Stomach (tissue), 4 donors: ENCODE measurements around the gene AMPD1.

Experiments used
- EP300 ChIP-seq: sonication (generic); formaldehyde crosslinking; IDR thresholded peaks from one replicate; pipeline ENCODE4 v1.6.1; 2017; ENCODE audit warnings: antibody characterized with exemption
- POLR2A ChIP-seq, 4 donors: fragments of 450-650 bp; IDR thresholded peaks; one replicate each; pipeline ENCODE4 v1.6.1; 2016; ENCODE audit warnings: antibody characterized with exemption in 4 of 4, control low read depth in 2 of 4, mild to moderate bottlenecking in 1 of 4, moderate library complexity in 1 of 4
- POLR2AphosphoS5 ChIP-seq, 3 donors: sonication (generic); formaldehyde crosslinking; IDR thresholded peaks; one replicate each; pipeline ENCODE4 v1.6.1; 2016; ENCODE audit warnings: antibody characterized with exemption in 3 of 3
- TF ChIP-seq, protein P1 (sequence below), 7 experiments: fragments of 450-650 bp in 4 of 7; fragments of 200-600 bp in 3 of 7; sonication (generic) in 3 of 7; IDR thresholded peaks; one replicate each; pipeline ENCODE4 v1.5.1; 2016 to 2019; ENCODE audit warnings: antibody characterized with exemption in 7 of 7, control low read depth in 2 of 7, mild to moderate bottlenecking in 1 of 7

DNA sequence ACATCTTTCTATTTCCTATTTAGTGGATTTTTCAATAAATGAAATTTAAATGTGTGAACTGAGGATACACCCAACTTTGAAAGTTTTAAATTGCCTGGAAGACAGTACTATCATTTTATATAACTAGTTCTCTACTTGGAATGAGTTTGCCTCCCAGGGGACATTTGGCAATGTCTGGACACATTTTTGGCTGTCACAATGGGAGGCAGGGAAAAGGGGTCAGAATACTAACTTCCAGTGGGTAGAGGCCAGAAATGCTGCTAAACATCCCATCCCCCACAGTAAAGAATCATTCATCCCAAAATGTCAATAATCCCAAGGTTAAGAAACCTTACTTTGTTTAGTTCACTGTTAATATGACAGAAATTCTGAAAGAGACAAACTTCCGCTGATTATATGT is 34.4 kb upstream of the AMPD1 start:
- TF ChIP-seq, protein P1, sequence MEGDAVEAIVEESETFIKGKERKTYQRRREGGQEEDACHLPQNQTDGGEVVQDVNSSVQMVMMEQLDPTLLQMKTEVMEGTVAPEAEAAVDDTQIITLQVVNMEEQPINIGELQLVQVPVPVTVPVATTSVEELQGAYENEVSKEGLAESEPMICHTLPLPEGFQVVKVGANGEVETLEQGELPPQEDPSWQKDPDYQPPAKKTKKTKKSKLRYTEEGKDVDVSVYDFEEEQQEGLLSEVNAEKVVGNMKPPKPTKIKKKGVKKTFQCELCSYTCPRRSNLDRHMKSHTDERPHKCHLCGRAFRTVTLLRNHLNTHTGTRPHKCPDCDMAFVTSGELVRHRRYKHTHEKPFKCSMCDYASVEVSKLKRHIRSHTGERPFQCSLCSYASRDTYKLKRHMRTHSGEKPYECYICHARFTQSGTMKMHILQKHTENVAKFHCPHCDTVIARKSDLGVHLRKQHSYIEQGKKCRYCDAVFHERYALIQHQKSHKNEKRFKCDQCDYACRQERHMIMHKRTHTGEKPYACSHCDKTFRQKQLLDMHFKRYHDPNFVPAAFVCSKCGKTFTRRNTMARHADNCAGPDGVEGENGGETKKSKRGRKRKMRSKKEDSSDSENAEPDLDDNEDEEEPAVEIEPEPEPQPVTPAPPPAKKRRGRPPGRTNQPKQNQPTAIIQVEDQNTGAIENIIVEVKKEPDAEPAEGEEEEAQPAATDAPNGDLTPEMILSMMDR (IDR thresholded peaks at IDR 0.05), result no peak
- TF ChIP-seq POLR2A (IDR thresholded peaks at IDR 0.05) (no peak), EP300 (no peak), POLR2AphosphoS5 (IDR thresholded peaks at IDR 0.05) (no peak)
